ENCODE results near the gene GGA1. TPM values are rescaled to one million over a fixed set of nuclear protein-coding genes. Genes with fewer than 3 reads are reported as not detected.

GGA1 gene
- total RNA-seq, 4 donors from 2014 or later, result 30.3 to 44.7 (median 40.9) TPM

- no peak for TF ChIP-seq EP300 (IDR thresholded peaks at IDR 0.05)
- TF ChIP-seq POLR2AphosphoS5 (IDR thresholded peaks at IDR 0.05), result no peak
- H3K9me3 ChIP-seq, result no peaks in the 10 kb centered on the region
- peaks cover 0 to 85% (median 66%) of the 10 kb centered on the region in 4 donors for H3K36me3 ChIP-seq
- H3K4me1 ChIP-seq, result peaks cover 25 to 47% (median 36%) of the 10 kb centered on the region in 4 donors
- intact Hi-C loops (cut with DNase I), result loop anchor here (10.0 kb wide), 1 partner anchor 58 kb away; the partner anchor contains the start of gene NOL12
- peak overlapping the region; percentile 69 to 80 (median 77) for H3K27ac ChIP-seq (replicated peaks in 1 of 4)
- no peak overlapping the region for H3K4me3 ChIP-seq
- no peaks in the 10 kb centered on the region for H3K27me3 ChIP-seq
- WGBS, result 62% methylated on average over 7 of the region's 7 CpGs
- no peak for DNase-seq (ENCODE audit: extremely low spot score)
These were observed 18.5 kb downstream of the GGA1 start for GRCh38 chr22:37627121-37627520.

GRCh38 chr22:37627545-37627944, 18.9 kb downstream of the GGA1 start:
- intact Hi-C loops (cut with DNase I), result loop anchor here (10.0 kb wide), 1 partner anchor 57 kb away; the partner anchor contains the start of gene NOL12
- DNase-seq (ENCODE audit: extremely low spot score), result no peak
- peak overlapping the region; percentile 69 to 80 (median 77) for H3K27ac ChIP-seq (replicated peaks in 1 of 4)
- WGBS, result 65% methylated on average over 3 of the region's 6 CpGs
- H3K4me1 ChIP-seq, result peaks cover 27 to 49% (median 38%) of the 10 kb centered on the region in 4 donors
- no peak for TF ChIP-seq EP300 (IDR thresholded peaks at IDR 0.05)
- peak in 1 of 2 donors; percentile 8 for TF ChIP-seq POLR2AphosphoS5 (IDR thresholded peaks at IDR 0.05)
- H3K36me3 ChIP-seq, result peaks cover 0 to 85% (median 66%) of the 10 kb centered on the region in 4 donors
- H3K9me3 ChIP-seq, result no peaks in the 10 kb centered on the region
- H3K4me3 ChIP-seq, result no peak overlapping the region
- no peaks in the 10 kb centered on the region for H3K27me3 ChIP-seq

GRCh38 chr22:37628830-37629229, 20.2 kb downstream of the GGA1 start:
- H3K27me3 ChIP-seq, result no peaks in the 10 kb centered on the region
- TF ChIP-seq POLR2AphosphoS5 (IDR thresholded peaks at IDR 0.05), result no peak
- no peak for TF ChIP-seq EP300 (IDR thresholded peaks at IDR 0.05)
- no peak for TF ChIP-seq CTCF (IDR thresholded peaks at IDR 0.05)
- no peak for TF ChIP-seq POLR2A (IDR thresholded peaks at IDR 0.05; ENCODE audit: low read depth)
- H3K4me1 ChIP-seq, result peaks cover 34 to 54% (median 47%) of the 10 kb centered on the region in 4 donors
- no peaks in the 10 kb centered on the region for H3K9me3 ChIP-seq
- intact Hi-C loops (cut with DNase I), result loop anchor here (10.0 kb wide), 1 partner anchor 56 kb away; the partner anchor contains the start of gene NOL12
- H3K27ac ChIP-seq (replicated peaks in 1 of 4), result no peak overlapping the region
- H3K4me3 ChIP-seq, result no peak overlapping the region
- peaks cover 0 to 77% (median 57%) of the 10 kb centered on the region in 4 donors for H3K36me3 ChIP-seq
- DNase-seq (ENCODE audit: extremely low spot score), result no peak
- WGBS, result 92% methylated on average over 6 of the region's 8 CpGs

- Histone ChIP-seq H3K4me3 (no peak overlapping the region), H3K36me3 (peaks cover 0 to 67% (median 50%) of the 10 kb centered on the region in 4 donors), H3K9me3 (no peaks in the 10 kb centered on the region), H3K27ac (replicated peaks in 1 of 4) (no peak overlapping the region), H3K27me3 (no peaks in the 10 kb centered on the region), H3K4me1 (peaks cover 44 to 57% (median 55%) of the 10 kb centered on the region in 4 donors)
- no peak for DNase-seq (ENCODE audit: extremely low spot score)
- intact Hi-C loops (cut with DNase I), result loop anchor here (10.0 kb wide), 1 partner anchor 55 kb away; the partner anchor contains the start of gene NOL12
- TF ChIP-seq POLR2AphosphoS5 (IDR thresholded peaks at IDR 0.05) (no peak), CTCF (IDR thresholded peaks at IDR 0.05) (no peak), EP300 (IDR thresholded peaks at IDR 0.05) (no peak), POLR2A (IDR thresholded peaks at IDR 0.05; ENCODE audit: low read depth) (no peak)
- WGBS, result 88% methylated on average over 7 of the region's 10 CpGs
These were observed 21.3 kb downstream of the GGA1 start for GRCh38 chr22:37629928-37630327.

- H3K9me3 ChIP-seq, result no peaks in the 10 kb centered on the region
- TF ChIP-seq POLR2AphosphoS5 (IDR thresholded peaks at IDR 0.05), result no peak
- no peak for TF ChIP-seq EP300 (IDR thresholded peaks at IDR 0.05)
- no peak for TF ChIP-seq POLR2A (IDR thresholded peaks at IDR 0.05; ENCODE audit: low read depth)
- TF ChIP-seq CTCF (IDR thresholded peaks at IDR 0.05), result no peak
- WGBS, result 96% methylated on average over 7 of the region's 9 CpGs
- no peak overlapping the region for H3K27ac ChIP-seq (replicated peaks in 1 of 4)
- no peak for DNase-seq (ENCODE audit: extremely low spot score)
- no peaks in the 10 kb centered on the region for H3K27me3 ChIP-seq
- peaks cover 0 to 61% (median 45%) of the 10 kb centered on the region in 4 donors for H3K36me3 ChIP-seq
- H3K4me3 ChIP-seq, result no peak overlapping the region
- intact Hi-C loops (cut with DNase I), result no loop called here
- H3K4me1 ChIP-seq, result peaks cover 43 to 55% (median 49%) of the 10 kb centered on the region in 4 donors
These were observed 22.3 kb downstream of the GGA1 start for GRCh38 chr22:37630839-37631435.
